HG02943 (cell line): Measurements from ENCODE around the gene TBX21.

Source experiments
- ATAC-seq: cut with Tn5 transposase; IDR thresholded peaks from one replicate; pipeline ENCODE4 v1.9.1; 2021; ENCODE audit warnings: mild to moderate bottlenecking, low read depth, moderate library complexity; ENCODE audit not compliant: unreplicated experiment

Gene TBX21

GRCh38 chr17:47733047-47733673 is at the start of gene TBX21:
Gene TBX21 (plus strand): TSS chr17:47733236. CDS start chr17:47733455, 219 bp downstream.
- peak; percentile 68 for ATAC-seq

- ATAC-seq: no peak
These were observed 49.0 kb upstream of the TBX21 start for GRCh38 chr17:47684025-47684424.

- ATAC-seq: no peak
These were observed 48.4 kb upstream of the TBX21 start for GRCh38 chr17:47684535-47685193.

- ATAC-seq: no peak
These were observed 47.3 kb upstream of the TBX21 start for GRCh38 chr17:47685556-47686275.

- ATAC-seq: no peak
These were observed 46.8 kb upstream of the TBX21 start for GRCh38 chr17:47686276-47686635.

GRCh38 chr17:47686664-47687327 is 46.2 kb upstream of the TBX21 start:
- ATAC-seq: no peak

GRCh38 chr17:47687328-47687690 is 45.7 kb upstream of the TBX21 start:
- ATAC-seq: no peak

GRCh38 chr17:47687748-47688147 is 45.3 kb upstream of the TBX21 start:
- no peak for ATAC-seq

- ATAC-seq: no peak
These were observed 42.9 kb upstream of the TBX21 start for GRCh38 chr17:47690121-47690520.

- ATAC-seq: no peak
These were observed 40.7 kb upstream of the TBX21 start for GRCh38 chr17:47692137-47692894.

GRCh38 chr17:47692895-47693730 is 39.9 kb upstream of the TBX21 start:
- no peak for ATAC-seq

GRCh38 chr17:47693731-47694580 is 39.1 kb upstream of the TBX21 start, which contains the start of gene TBKBP1:
Gene TBKBP1 (plus strand): TSS chr17:47694161. CDS start chr17:47696113, 1,952 bp downstream.
- ATAC-seq: no peak

- ATAC-seq: no peak
These were observed 38.2 kb upstream of the TBX21 start for GRCh38 chr17:47694581-47695428.

GRCh38 chr17:47695429-47696376 is 37.3 kb upstream of the TBX21 start:
- ATAC-seq: no peak

GRCh38 chr17:47696717-47697642 is 36.1 kb upstream of the TBX21 start:
- ATAC-seq: no peak
